HUES48 (cell line): ENCODE data around the gene RTN4.

ENCODE experiments used
- H3K27ac ChIP-seq: one replicate; pipeline ENCODE4 v1.7.0; 2013; ENCODE audit warnings: low read depth, low read length, inconsistent platforms
- H3K27me3 ChIP-seq: 2 replicates; pipeline ENCODE4 v1.6.1; 2013; ENCODE audit warnings: mild to moderate bottlenecking, low read length; ENCODE audit not compliant: control insufficient read depth, insufficient read depth
- H3K36me3 ChIP-seq: 2 replicates; pipeline ENCODE4 v1.6.1; 2013; ENCODE audit warnings: low read length; ENCODE audit not compliant: control insufficient read depth, insufficient read depth
- H3K4me1 ChIP-seq: 2 replicates; pipeline ENCODE4 v1.6.1; 2013; ENCODE audit warnings: mild to moderate bottlenecking, low read length; ENCODE audit not compliant: control insufficient read depth, insufficient read depth
- H3K4me3 ChIP-seq: 2 replicates; pipeline ENCODE4 v1.5.1; 2013; ENCODE audit warnings: mild to moderate bottlenecking, low read depth, low read length
- H3K9ac ChIP-seq: 2 replicates; pipeline ENCODE4 v1.6.1; 2013; ENCODE audit warnings: mild to moderate bottlenecking, low read depth, low read length, moderate library complexity
- H3K9me3 ChIP-seq: 2 replicates; pipeline ENCODE4 v1.6.1; 2013; ENCODE audit warnings: low read length; ENCODE audit not compliant: control insufficient read depth, insufficient read depth

RTN4 gene

GRCh38 chr2:54936766-54937165, 113.5 kb downstream of the RTN4 start:
- H3K4me1 ChIP-seq: no peaks in the 10 kb centered on the region
- H3K27ac ChIP-seq: no peak overlapping the region
- no peaks in the 10 kb centered on the region for H3K36me3 ChIP-seq
- no peaks in the 10 kb centered on the region for H3K9me3 ChIP-seq
- H3K4me3 ChIP-seq: no peak overlapping the region
- H3K9ac ChIP-seq: no peak overlapping the region
- no peaks in the 10 kb centered on the region for H3K27me3 ChIP-seq

- no peak overlapping the region for H3K4me3 ChIP-seq
- H3K27ac ChIP-seq: no peak overlapping the region
- H3K27me3 ChIP-seq: no peaks in the 10 kb centered on the region
- no peaks in the 10 kb centered on the region for H3K36me3 ChIP-seq
- no peak overlapping the region for H3K9ac ChIP-seq
- no peaks in the 10 kb centered on the region for H3K9me3 ChIP-seq
- H3K4me1 ChIP-seq: no peaks in the 10 kb centered on the region
These were observed 114.9 kb downstream of the RTN4 start for GRCh38 chr2:54935389-54935788.

- Histone ChIP-seq H3K9me3 (no peaks in the 10 kb centered on the region), H3K4me1 (no peaks in the 10 kb centered on the region), H3K27me3 (no peaks in the 10 kb centered on the region), H3K9ac (no peak overlapping the region), H3K27ac (no peak overlapping the region), H3K36me3 (no peaks in the 10 kb centered on the region), H3K4me3 (no peak overlapping the region)
These were observed 118.8 kb downstream of the RTN4 start for GRCh38 chr2:54931473-54931872.

- Histone ChIP-seq H3K4me3 (no peak overlapping the region), H3K27me3 (no peaks in the 10 kb centered on the region), H3K9me3 (no peaks in the 10 kb centered on the region), H3K4me1 (no peaks in the 10 kb centered on the region), H3K9ac (no peak overlapping the region), H3K36me3 (no peaks in the 10 kb centered on the region), H3K27ac (no peak overlapping the region)
These were observed 121.5 kb downstream of the RTN4 start for GRCh38 chr2:54928719-54929118.

- H3K4me1 ChIP-seq: no peaks in the 10 kb centered on the region
- no peak overlapping the region for H3K4me3 ChIP-seq
- H3K9me3 ChIP-seq: no peaks in the 10 kb centered on the region
- H3K9ac ChIP-seq: no peak overlapping the region
- no peaks in the 10 kb centered on the region for H3K27me3 ChIP-seq
- H3K27ac ChIP-seq: no peak overlapping the region
- no peaks in the 10 kb centered on the region for H3K36me3 ChIP-seq
These were observed 122.3 kb downstream of the RTN4 start for GRCh38 chr2:54927751-54928615.

- Histone ChIP-seq H3K9me3 (no peaks in the 10 kb centered on the region), H3K9ac (no peak overlapping the region), H3K4me1 (no peaks in the 10 kb centered on the region), H3K4me3 (no peak overlapping the region), H3K27me3 (no peaks in the 10 kb centered on the region), H3K27ac (no peak overlapping the region), H3K36me3 (no peaks in the 10 kb centered on the region)
These were observed 123.0 kb downstream of the RTN4 start for GRCh38 chr2:54927085-54927750.

GRCh38 chr2:54925022-54925421, 125.2 kb downstream of the RTN4 start:
- H3K27me3 ChIP-seq: no peaks in the 10 kb centered on the region
- no peak overlapping the region for H3K27ac ChIP-seq
- H3K36me3 ChIP-seq: no peaks in the 10 kb centered on the region
- no peaks in the 10 kb centered on the region for H3K4me1 ChIP-seq
- H3K9ac ChIP-seq: no peak overlapping the region
- H3K9me3 ChIP-seq: no peaks in the 10 kb centered on the region
- H3K4me3 ChIP-seq: no peak overlapping the region

- Histone ChIP-seq H3K27me3 (no peaks in the 10 kb centered on the region), H3K4me1 (no peaks in the 10 kb centered on the region), H3K9me3 (no peaks in the 10 kb centered on the region), H3K27ac (no peak overlapping the region), H3K4me3 (no peak overlapping the region), H3K36me3 (no peaks in the 10 kb centered on the region), H3K9ac (no peak overlapping the region)
These were observed 126.1 kb downstream of the RTN4 start for GRCh38 chr2:54924121-54924520.
